ENCODE results near the gene ARL11.
A peak's percentile ranks its signal among the peaks of the same experiment; 100 is the strongest.

ARL11 gene

GRCh38 chr13:49664606-49665005 is 36.3 kb downstream of the ARL11 start:
- H3K4me3 ChIP-seq (ENCODE audit: low read length): no peak overlapping the region
- no peak for DNase-seq (ENCODE audit: low read depth)
- no peak for TF ChIP-seq CTCF (conservative IDR thresholded peaks at IDR 0.05; ENCODE audit: low read length)

- DNase-seq (ENCODE audit: low read depth): peak; percentile 23
- no peak for TF ChIP-seq CTCF (conservative IDR thresholded peaks at IDR 0.05; ENCODE audit: low read length)
These were observed 39.5 kb downstream of the ARL11 start for GRCh38 chr13:49667773-49668172.

GRCh38 chr13:49669735-49670309 is 41.5 kb downstream of the ARL11 start:
- TF ChIP-seq CTCF (conservative IDR thresholded peaks at IDR 0.05; ENCODE audit: low read length): peak; percentile 79
- DNase-seq (ENCODE audit: low read depth): peak; percentile 65
- H3K4me3 ChIP-seq (ENCODE audit: low read length): no peak overlapping the region

More at GRCh38 chr13:49667773-49668172, 39.5 kb downstream of the ARL11 start:
- H3K4me3 ChIP-seq (ENCODE audit: low read length): no peak overlapping the region

- no peak for DNase-seq (ENCODE audit: low read depth)
- no peak overlapping the region for H3K4me3 ChIP-seq (ENCODE audit: low read length)
- TF ChIP-seq CTCF (conservative IDR thresholded peaks at IDR 0.05; ENCODE audit: low read length): no peak
These were observed 42.5 kb downstream of the ARL11 start for GRCh38 chr13:49670828-49671227.

- no peak for TF ChIP-seq CTCF (conservative IDR thresholded peaks at IDR 0.05; ENCODE audit: low read length)
- DNase-seq (ENCODE audit: low read depth): no peak
- no peak overlapping the region for H3K4me3 ChIP-seq (ENCODE audit: low read length)
These were observed 48.4 kb downstream of the ARL11 start for GRCh38 chr13:49676581-49677298.

- TF ChIP-seq CTCF (conservative IDR thresholded peaks at IDR 0.05; ENCODE audit: low read length): no peak
- no peak for DNase-seq (ENCODE audit: low read depth)
- H3K4me3 ChIP-seq (ENCODE audit: low read length): no peak overlapping the region
These were observed 50.0 kb downstream of the ARL11 start for GRCh38 chr13:49678191-49678914.

All from AG10803 (cell line).